GM18861 (cell line): ENCODE measurements around the gene APC2.
"Not testable (repeated sequence)": the region's sequence is repeated elsewhere in the genome, so short reads cannot be mapped to it uniquely, and the experiment has no call there.

Experiments used
- ATAC-seq: cut with Tn5 transposase; IDR thresholded peaks from one replicate; pipeline ENCODE4 v1.9.1; 2021; ENCODE audit not compliant: unreplicated experiment

APC2 gene

GRCh38 chr19:1509602-1510441 lies 59.9 kb downstream of the APC2 start:
- ATAC-seq, result no peak

GRCh38 chr19:1510442-1510806 lies 60.5 kb downstream of the APC2 start:
- ATAC-seq, result no peak

GRCh38 chr19:1510807-1511206 lies 60.9 kb downstream of the APC2 start:
- ATAC-seq, result no peak

GRCh38 chr19:1511318-1512317 lies 61.7 kb downstream of the APC2 start:
- ATAC-seq, result no peak

- no peak for ATAC-seq
These were observed 63.0 kb downstream of the APC2 start, which contains the start of gene ADAMTSL5 for GRCh38 chr19:1512671-1513498. ADAMTSL5 (minus strand) TSS chr19:1513019; CDS start chr19:1510943, 2,076 bp downstream.

- ATAC-seq, result no peak
These were observed 63.8 kb downstream of the APC2 start for GRCh38 chr19:1513499-1514294.

GRCh38 chr19:1514295-1514661 lies 64.4 kb downstream of the APC2 start:
- no peak for ATAC-seq

GRCh38 chr19:1514986-1515721 lies 65.2 kb downstream of the APC2 start:
- no peak for ATAC-seq

- no peak for ATAC-seq
These were observed 66.5 kb downstream of the APC2 start for GRCh38 chr19:1516395-1516753.

GRCh38 chr19:1518471-1518870 lies 68.5 kb downstream of the APC2 start:
- ATAC-seq, result no peak

- ATAC-seq, result not testable (repeated sequence)
These were observed 69.9 kb downstream of the APC2 start for GRCh38 chr19:1519802-1520201.

- no peak for ATAC-seq
These were observed 70.4 kb downstream of the APC2 start for GRCh38 chr19:1520203-1520780.

GRCh38 chr19:1521636-1522035 lies 71.7 kb downstream of the APC2 start:
- ATAC-seq, result no peak

GRCh38 chr19:1522061-1522460 lies 72.1 kb downstream of the APC2 start:
- no peak for ATAC-seq

GRCh38 chr19:1522838-1523237 lies 72.9 kb downstream of the APC2 start:
- no peak for ATAC-seq
